ENCODE data around the gene RBM48.

DNA sequence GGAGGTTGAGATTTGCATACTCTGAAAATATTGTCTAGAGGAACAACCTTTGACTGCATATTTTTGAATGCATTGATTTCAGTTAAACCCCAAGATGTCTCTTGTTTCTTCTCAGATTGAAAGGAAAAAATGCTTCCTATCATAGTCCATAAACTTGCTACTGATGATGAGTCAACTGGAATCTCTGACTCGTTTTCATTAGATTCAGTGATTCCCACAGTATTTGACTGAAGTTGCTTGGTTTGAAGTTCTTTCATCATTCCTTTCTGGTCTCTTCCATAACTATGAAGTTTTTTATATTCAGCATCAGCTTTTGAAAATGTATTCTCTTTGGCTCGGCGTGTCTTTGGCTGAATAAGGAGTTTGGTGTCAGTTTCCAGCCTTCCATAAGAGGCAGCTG lies 11.0 kb upstream of the RBM48 start:
- TF ChIP-seq CTCF (optimal IDR thresholded peaks at IDR 0.05 in 1 of 3, IDR thresholded peaks at IDR 0.05 in 1 of 3, conservative IDR thresholded peaks at IDR 0.05 in 1 of 3; ENCODE audit: extremely low read depth in 1 of 3, insufficient read depth in 2 of 3, low read length in 3 of 3) (no peak), EZH2 (IDR thresholded peaks at IDR 0.05; ENCODE audit: low read length) (no peak)
